WTC11 (cell line): ENCODE results near the gene LRRC28. TPM values are rescaled to one million over a fixed set of nuclear protein-coding genes. Genes with fewer than 3 reads are reported as not detected.
A peak's percentile ranks its signal among the peaks of the same experiment; 100 is the strongest.

Source experiments
- ATAC-seq: fragments of 200-7000 bp; cut with Tn5 transposase; 2 replicates; pipeline ENCODE4 v1.10.0; 2021; ENCODE audit warnings: mild to moderate bottlenecking, moderate library complexity
- CTCF ChIA-PET: fragments of 300-600 bp; sonication (Branson Sonifier 250); formaldehyde crosslinking; loops from one replicate; lab custom pipeline; 2021; ENCODE audit warnings: antibody characterized with exemption; lab: Charles Lee
- POLR2A ChIA-PET: fragments of 350-600 bp; sonication (Branson Sonifier 250); formaldehyde crosslinking; loops from one replicate; lab custom pipeline; 2021; ENCODE audit warnings: antibody characterized with exemption; lab: Charles Lee
- DNase-seq: peaks from one replicate; pipeline ENCODE4 v3.0.0; 2021; ENCODE audit warnings: low spot score
- H3K27ac Mint-ChIP-seq: 2 replicates; pipeline ENCODE4 v1.8.0; 2021; ENCODE audit warnings: mixed read lengths
- H3K27me3 Mint-ChIP-seq: 2 replicates; pipeline ENCODE4 v1.8.0; 2021; ENCODE audit warnings: low read depth, mild to moderate bottlenecking, moderate library complexity, mixed read lengths
- H3K36me3 Mint-ChIP-seq: 2 replicates; pipeline ENCODE4 v1.8.0; 2021; ENCODE audit warnings: mixed read lengths
- H3K4me1 Mint-ChIP-seq: 2 replicates; pipeline ENCODE4 v1.8.0; 2022; ENCODE audit warnings: mixed read lengths
- H3K4me3 Mint-ChIP-seq: 2 replicates; pipeline ENCODE4 v1.8.0; 2021; ENCODE audit warnings: mild to moderate bottlenecking, moderate library complexity, mixed read lengths
- H3K9me3 Mint-ChIP-seq: 2 replicates; pipeline ENCODE4 v1.8.0; 2021; ENCODE audit warnings: mixed read lengths
- EMX1 ChIP-seq: fragments of 250-450 bp; sonication (Bioruptor Pico); IDR thresholded peaks from 2 replicates; pipeline ENCODE4 v1.8.0; 2021; ENCODE audit warnings: mild to moderate bottlenecking
- ETV6 ChIP-seq: sonication (generic); formaldehyde crosslinking; IDR thresholded peaks from 2 replicates; pipeline ENCODE4 v1.8.1; 2022; ENCODE audit warnings: mild to moderate bottlenecking, missing genetic modification reagents
- GRHL2 ChIP-seq: fragments of 250-450 bp; sonication (Bioruptor Pico); IDR thresholded peaks from 2 replicates; pipeline ENCODE4 v1.8.0; 2022; ENCODE audit warnings: mild to moderate bottlenecking, moderate library complexity; ENCODE audit not compliant: insufficient replicate concordance, severe bottlenecking
- KAT7 ChIP-seq: sonication (generic); formaldehyde crosslinking; IDR thresholded peaks from 2 replicates; pipeline ENCODE4 v1.8.1; 2023; ENCODE audit warnings: missing genetic modification reagents, mild to moderate bottlenecking, borderline replicate concordance
- MXD4 ChIP-seq: fragments of 250-450 bp; sonication (Bioruptor Pico); IDR thresholded peaks from 2 replicates; pipeline ENCODE4 v1.8.0; 2021; ENCODE audit warnings: mild to moderate bottlenecking, moderate library complexity, borderline replicate concordance
- NFYB ChIP-seq: sonication (generic); formaldehyde crosslinking; conservative IDR thresholded peaks from 2 replicates; pipeline ENCODE4 v1.8.0; 2022; ENCODE audit warnings: low read depth, missing genetic modification reagents
- SMAD4 ChIP-seq: sonication (generic); formaldehyde crosslinking; IDR thresholded peaks from 2 replicates; pipeline ENCODE4 v1.8.0; 2022; ENCODE audit warnings: mild to moderate bottlenecking, missing genetic modification reagents
- SP1 ChIP-seq: sonication (generic); formaldehyde crosslinking; conservative IDR thresholded peaks from 2 replicates; pipeline ENCODE4 v1.8.1; 2022; ENCODE audit warnings: missing genetic modification reagents
- TCF7 ChIP-seq: sonication (generic); formaldehyde crosslinking; IDR thresholded peaks from 2 replicates; pipeline ENCODE4 v1.8.0; 2022; ENCODE audit warnings: mild to moderate bottlenecking, low read depth, missing genetic modification reagents, moderate library complexity
- ZNF138 ChIP-seq: sonication (generic); formaldehyde crosslinking; conservative IDR thresholded peaks from 2 replicates; pipeline ENCODE4 v1.8.1; 2022; ENCODE audit warnings: mild to moderate bottlenecking, moderate library complexity, missing genetic modification reagents
- total RNA-seq: library from RNA; stranded (reverse); gene quantifications from 3 replicates; pipeline ENCODE4 v1.2.3, GENCODE V29; 2021
- TF ChIP-seq, protein P1 (sequence below): sonication (generic); formaldehyde crosslinking; IDR thresholded peaks from 2 replicates; pipeline ENCODE4 v1.8.1; 2022; ENCODE audit warnings: mild to moderate bottlenecking, moderate library complexity, missing genetic modification reagents
- TF ChIP-seq, protein P2 (sequence below): sonication (generic); formaldehyde crosslinking; IDR thresholded peaks from 2 replicates; pipeline ENCODE4 v1.8.0; 2022; ENCODE audit warnings: mild to moderate bottlenecking, missing genetic modification reagents
- TF ChIP-seq, protein P3 (sequence below): fragments of 200-600 bp; IDR thresholded peaks from 2 replicates; pipeline ENCODE4 v1.8.0; 2022; ENCODE audit warnings: antibody characterized with exemption
- TF ChIP-seq, protein P4 (sequence below): sonication (generic); formaldehyde crosslinking; conservative IDR thresholded peaks from 2 replicates; pipeline ENCODE4 v1.8.1; 2023; ENCODE audit warnings: mild to moderate bottlenecking, low read depth, missing genetic modification reagents, moderate library complexity

Gene LRRC28
- total RNA-seq, 1 experiment from 2014 or later: 18.4 TPM

DNA sequence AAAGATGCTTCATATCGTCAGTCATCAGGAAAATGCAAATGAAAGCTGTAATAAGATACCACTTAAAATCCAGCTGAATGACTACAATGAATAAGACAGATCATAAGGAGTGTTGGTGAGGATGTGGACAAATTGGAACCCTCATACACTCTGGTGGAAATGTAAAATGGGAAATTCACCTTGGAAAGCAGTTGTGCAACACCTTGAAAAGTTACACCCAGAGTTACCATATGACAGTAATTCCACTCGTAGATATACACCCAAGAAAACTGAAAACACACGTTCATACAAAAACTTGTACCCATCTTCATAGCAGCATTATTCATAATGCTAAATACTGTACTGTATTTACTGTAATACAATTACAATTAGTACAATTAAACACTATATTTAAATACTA lies 4.2 kb upstream of the LRRC28 start:
- ChIA-PET CTCF (interaction anchor here (1.7 kb wide), 1 partner anchor 26 kb away, joined by 4 read pairs; no protein-coding TSS in a partner anchor), POLR2A (no interaction called here)
- H3K36me3 Mint-ChIP-seq: no peaks in the 10 kb centered on the region
- ATAC-seq (no peak), DNase-seq (no peak)
- peaks cover 9% of the 10 kb centered on the region for H3K4me1 Mint-ChIP-seq
- no peaks in the 10 kb centered on the region for H3K9me3 Mint-ChIP-seq
- no peak overlapping the region for H3K27ac Mint-ChIP-seq
- TF ChIP-seq GRHL2 (no peak), SP1 (CRISPR knock-in tag) (no peak), ZNF138 (CRISPR knock-in tag) (no peak), MXD4 (CRISPR knock-in tag) (no peak), KAT7 (CRISPR knock-in tag) (no peak), TCF7 (CRISPR knock-in tag) (no peak), EMX1 (no peak), SMAD4 (CRISPR knock-in tag) (no peak)
- TF ChIP-seq, protein P1, sequence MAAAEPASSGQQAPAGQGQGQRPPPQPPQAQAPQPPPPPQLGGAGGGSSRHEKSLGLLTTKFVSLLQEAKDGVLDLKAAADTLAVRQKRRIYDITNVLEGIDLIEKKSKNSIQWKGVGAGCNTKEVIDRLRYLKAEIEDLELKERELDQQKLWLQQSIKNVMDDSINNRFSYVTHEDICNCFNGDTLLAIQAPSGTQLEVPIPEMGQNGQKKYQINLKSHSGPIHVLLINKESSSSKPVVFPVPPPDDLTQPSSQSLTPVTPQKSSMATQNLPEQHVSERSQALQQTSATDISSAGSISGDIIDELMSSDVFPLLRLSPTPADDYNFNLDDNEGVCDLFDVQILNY (CRISPR knock-in tag): no peak
- TF ChIP-seq, protein P2, sequence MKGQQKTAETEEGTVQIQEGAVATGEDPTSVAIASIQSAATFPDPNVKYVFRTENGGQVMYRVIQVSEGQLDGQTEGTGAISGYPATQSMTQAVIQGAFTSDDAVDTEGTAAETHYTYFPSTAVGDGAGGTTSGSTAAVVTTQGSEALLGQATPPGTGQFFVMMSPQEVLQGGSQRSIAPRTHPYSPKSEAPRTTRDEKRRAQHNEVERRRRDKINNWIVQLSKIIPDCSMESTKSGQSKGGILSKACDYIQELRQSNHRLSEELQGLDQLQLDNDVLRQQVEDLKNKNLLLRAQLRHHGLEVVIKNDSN (CRISPR knock-in tag): no peak
- TF ChIP-seq, protein P3, sequence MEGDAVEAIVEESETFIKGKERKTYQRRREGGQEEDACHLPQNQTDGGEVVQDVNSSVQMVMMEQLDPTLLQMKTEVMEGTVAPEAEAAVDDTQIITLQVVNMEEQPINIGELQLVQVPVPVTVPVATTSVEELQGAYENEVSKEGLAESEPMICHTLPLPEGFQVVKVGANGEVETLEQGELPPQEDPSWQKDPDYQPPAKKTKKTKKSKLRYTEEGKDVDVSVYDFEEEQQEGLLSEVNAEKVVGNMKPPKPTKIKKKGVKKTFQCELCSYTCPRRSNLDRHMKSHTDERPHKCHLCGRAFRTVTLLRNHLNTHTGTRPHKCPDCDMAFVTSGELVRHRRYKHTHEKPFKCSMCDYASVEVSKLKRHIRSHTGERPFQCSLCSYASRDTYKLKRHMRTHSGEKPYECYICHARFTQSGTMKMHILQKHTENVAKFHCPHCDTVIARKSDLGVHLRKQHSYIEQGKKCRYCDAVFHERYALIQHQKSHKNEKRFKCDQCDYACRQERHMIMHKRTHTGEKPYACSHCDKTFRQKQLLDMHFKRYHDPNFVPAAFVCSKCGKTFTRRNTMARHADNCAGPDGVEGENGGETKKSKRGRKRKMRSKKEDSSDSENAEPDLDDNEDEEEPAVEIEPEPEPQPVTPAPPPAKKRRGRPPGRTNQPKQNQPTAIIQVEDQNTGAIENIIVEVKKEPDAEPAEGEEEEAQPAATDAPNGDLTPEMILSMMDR: no peak
- H3K27me3 Mint-ChIP-seq: no peaks in the 10 kb centered on the region
- peak overlapping the region; percentile 29; the same call in 1 of the 2 replicates for H3K4me3 Mint-ChIP-seq

DNA sequence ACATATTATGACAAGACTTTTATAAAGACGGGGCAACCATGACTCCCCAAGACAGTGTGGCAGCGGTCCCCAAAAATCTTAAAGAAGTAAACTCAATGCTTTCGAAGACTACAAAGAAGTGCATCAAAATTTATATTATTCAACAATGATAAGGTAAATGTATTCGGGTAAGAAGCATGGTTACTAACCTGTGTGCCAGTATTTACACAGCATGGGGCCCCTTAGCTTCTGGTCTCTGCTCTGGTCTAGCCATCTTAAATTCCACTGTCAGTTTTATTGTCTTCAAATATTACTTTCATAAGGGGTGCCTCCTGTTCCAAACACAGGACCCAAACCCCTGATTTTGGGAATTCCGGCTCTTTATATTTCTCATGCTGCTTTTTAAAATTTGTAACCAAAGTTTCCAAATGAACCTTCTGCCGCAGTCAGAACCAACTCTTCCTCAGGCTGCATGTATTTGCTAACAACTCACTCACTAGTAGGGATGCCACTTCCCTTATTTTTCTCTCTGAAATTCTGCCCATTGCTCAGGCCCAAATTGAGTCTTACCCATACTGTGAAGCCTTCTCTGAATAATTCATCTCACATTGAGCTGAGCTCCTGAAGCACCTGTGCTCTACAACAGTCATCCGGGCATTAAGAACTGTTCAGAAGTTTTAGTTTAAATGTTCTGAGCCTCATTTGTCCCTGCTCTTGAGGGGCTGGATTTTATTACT lies 3.1 kb upstream of the LRRC28 start:
- DNase-seq (no peak), ATAC-seq (no peak)
- Mint-ChIP-seq H3K4me3 (no peak overlapping the region), H3K27me3 (no peaks in the 10 kb centered on the region), H3K9me3 (no peaks in the 10 kb centered on the region), H3K4me1 (peaks cover 18% of the 10 kb centered on the region)
- CTCF ChIA-PET: interaction anchor here (1.7 kb wide), 1 partner anchor 25 kb away, joined by 4 read pairs; no protein-coding TSS in a partner anchor
- TF ChIP-seq ETV6 (CRISPR knock-in tag): no peak
- TF ChIP-seq, all 79 proteins: peak for 0
- no peaks in the 10 kb centered on the region for H3K36me3 Mint-ChIP-seq
- H3K27ac Mint-ChIP-seq: no peak overlapping the region
- POLR2A ChIA-PET: no interaction called here

DNA sequence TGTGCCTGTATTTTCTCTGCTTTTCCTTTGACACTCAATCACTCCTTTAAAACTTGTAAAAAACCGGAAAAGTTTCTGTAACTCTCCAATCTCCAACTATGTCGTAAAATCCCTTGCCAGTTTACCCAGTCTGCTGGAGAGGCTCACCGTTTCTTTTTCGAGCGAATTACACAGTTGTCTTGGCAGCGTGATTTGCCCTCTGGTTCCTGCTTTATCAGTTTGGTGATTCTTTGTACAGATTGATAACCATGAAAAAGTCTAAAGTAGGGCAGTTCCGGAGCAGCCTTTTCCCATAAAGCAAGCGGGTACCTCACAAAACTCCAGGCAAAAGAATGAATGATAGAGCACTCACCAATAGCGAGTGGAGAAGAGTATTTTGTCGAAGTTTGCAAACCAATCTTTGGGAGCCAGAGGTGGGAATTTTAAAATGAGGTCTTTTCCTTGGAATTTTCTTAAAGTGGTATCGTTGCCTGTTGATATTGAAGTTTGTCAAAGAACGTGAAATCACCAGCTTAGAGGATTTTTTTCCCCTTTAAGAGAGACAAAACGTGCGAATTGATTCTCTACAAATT lies 1.9 kb upstream of the LRRC28 start, which contains the start of gene TTC23:
TTC23 (minus strand) TSS at position 312 of the 572 bp plus-strand sequence. CDS start 20,869 bp downstream, outside the sequence.
- H3K27ac Mint-ChIP-seq: peak within 1 kb of the TSS; percentile 97; the same call in 1 of the 2 replicates
- CTCF ChIA-PET: interaction anchor here (0.5 kb wide), 1 partner anchor 14 kb away, joined by 4 read pairs; no protein-coding TSS in a partner anchor
- POLR2A ChIA-PET: no interaction called here
- DNase-seq: no peak
- TF ChIP-seq NFYB (CRISPR knock-in tag) (peak; percentile 51), SP1 (CRISPR knock-in tag) (0 out of 2 replicates have a peak, but pooled peaks have one; percentile 24)
- TF ChIP-seq, protein P4, sequence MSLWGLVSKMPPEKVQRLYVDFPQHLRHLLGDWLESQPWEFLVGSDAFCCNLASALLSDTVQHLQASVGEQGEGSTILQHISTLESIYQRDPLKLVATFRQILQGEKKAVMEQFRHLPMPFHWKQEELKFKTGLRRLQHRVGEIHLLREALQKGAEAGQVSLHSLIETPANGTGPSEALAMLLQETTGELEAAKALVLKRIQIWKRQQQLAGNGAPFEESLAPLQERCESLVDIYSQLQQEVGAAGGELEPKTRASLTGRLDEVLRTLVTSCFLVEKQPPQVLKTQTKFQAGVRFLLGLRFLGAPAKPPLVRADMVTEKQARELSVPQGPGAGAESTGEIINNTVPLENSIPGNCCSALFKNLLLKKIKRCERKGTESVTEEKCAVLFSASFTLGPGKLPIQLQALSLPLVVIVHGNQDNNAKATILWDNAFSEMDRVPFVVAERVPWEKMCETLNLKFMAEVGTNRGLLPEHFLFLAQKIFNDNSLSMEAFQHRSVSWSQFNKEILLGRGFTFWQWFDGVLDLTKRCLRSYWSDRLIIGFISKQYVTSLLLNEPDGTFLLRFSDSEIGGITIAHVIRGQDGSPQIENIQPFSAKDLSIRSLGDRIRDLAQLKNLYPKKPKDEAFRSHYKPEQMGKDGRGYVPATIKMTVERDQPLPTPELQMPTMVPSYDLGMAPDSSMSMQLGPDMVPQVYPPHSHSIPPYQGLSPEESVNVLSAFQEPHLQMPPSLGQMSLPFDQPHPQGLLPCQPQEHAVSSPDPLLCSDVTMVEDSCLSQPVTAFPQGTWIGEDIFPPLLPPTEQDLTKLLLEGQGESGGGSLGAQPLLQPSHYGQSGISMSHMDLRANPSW (CRISPR knock-in tag): no peak
- H3K4me3 Mint-ChIP-seq: no peak within 1 kb of the TSS
- peak; percentile 20 for ATAC-seq
- H3K36me3 Mint-ChIP-seq: no peaks in the 10 kb centered on the region
- no peaks in the 10 kb centered on the region for H3K9me3 Mint-ChIP-seq
- no peaks in the 10 kb centered on the region for H3K27me3 Mint-ChIP-seq
- peaks cover 25% of the 10 kb centered on the region for H3K4me1 Mint-ChIP-seq
